NB4 (cell line): Measurements from ENCODE around the gene MICAL3.
A peak's percentile ranks its signal among the peaks of the same experiment; 100 is the strongest.

Experiments
- DNase-seq: peaks from one replicate; pipeline ENCODE4 v3.0.0; 2010; ENCODE audit warnings: low read depth
- H3K4me3 ChIP-seq: one replicate; pipeline ENCODE4 v1.5.1; 2011; ENCODE audit warnings: mild to moderate bottlenecking, low read depth, low read length, moderate library complexity
- MYC ChIP-seq: IDR thresholded peaks from 2 replicates; pipeline ENCODE4 v1.6.1; 2011; ENCODE audit warnings: low read depth, low read length
- POLR2A ChIP-seq: IDR thresholded peaks from 2 replicates; pipeline ENCODE4 v1.6.1; 2011; ENCODE audit warnings: mild to moderate bottlenecking; ENCODE audit not compliant: insufficient read length; ENCODE audit errors: extremely low read depth
- TF ChIP-seq, protein P1 (sequence below): IDR thresholded peaks from one replicate; pipeline ENCODE4 v1.5.1; 2012; ENCODE audit warnings: low read depth, low read length
- TF ChIP-seq, protein P2 (sequence below): IDR thresholded peaks from 2 replicates; pipeline ENCODE4 v1.6.1; 2011; ENCODE audit warnings: low read depth, low read length

Gene MICAL3

DNA sequence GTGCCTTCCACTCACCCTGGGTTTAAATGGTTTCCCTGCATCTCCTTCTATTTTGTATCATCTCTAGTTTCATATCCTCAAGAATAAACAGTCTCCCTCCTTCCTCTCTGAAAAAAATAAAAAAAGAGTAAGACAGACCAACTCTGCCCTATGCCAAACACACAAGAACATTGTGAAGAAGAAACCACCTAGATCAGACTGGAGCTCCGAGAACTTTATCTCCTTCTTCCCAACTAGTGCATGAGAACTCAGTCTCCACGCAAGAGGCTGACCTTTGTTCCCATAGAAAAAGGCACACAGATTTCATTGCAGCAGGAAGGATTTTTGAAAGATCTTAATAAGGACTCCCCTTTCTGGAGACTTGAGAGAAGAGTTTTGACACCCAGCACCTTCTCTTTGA lies 44.7 kb upstream of the MICAL3 start:
- no peak for DNase-seq
- TF ChIP-seq MYC (no peak), POLR2A (no peak)
- TF ChIP-seq, protein P1, sequence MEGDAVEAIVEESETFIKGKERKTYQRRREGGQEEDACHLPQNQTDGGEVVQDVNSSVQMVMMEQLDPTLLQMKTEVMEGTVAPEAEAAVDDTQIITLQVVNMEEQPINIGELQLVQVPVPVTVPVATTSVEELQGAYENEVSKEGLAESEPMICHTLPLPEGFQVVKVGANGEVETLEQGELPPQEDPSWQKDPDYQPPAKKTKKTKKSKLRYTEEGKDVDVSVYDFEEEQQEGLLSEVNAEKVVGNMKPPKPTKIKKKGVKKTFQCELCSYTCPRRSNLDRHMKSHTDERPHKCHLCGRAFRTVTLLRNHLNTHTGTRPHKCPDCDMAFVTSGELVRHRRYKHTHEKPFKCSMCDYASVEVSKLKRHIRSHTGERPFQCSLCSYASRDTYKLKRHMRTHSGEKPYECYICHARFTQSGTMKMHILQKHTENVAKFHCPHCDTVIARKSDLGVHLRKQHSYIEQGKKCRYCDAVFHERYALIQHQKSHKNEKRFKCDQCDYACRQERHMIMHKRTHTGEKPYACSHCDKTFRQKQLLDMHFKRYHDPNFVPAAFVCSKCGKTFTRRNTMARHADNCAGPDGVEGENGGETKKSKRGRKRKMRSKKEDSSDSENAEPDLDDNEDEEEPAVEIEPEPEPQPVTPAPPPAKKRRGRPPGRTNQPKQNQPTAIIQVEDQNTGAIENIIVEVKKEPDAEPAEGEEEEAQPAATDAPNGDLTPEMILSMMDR, result no peak
- TF ChIP-seq, protein P2, sequence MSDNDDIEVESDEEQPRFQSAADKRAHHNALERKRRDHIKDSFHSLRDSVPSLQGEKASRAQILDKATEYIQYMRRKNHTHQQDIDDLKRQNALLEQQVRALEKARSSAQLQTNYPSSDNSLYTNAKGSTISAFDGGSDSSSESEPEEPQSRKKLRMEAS, result no peak

DNA sequence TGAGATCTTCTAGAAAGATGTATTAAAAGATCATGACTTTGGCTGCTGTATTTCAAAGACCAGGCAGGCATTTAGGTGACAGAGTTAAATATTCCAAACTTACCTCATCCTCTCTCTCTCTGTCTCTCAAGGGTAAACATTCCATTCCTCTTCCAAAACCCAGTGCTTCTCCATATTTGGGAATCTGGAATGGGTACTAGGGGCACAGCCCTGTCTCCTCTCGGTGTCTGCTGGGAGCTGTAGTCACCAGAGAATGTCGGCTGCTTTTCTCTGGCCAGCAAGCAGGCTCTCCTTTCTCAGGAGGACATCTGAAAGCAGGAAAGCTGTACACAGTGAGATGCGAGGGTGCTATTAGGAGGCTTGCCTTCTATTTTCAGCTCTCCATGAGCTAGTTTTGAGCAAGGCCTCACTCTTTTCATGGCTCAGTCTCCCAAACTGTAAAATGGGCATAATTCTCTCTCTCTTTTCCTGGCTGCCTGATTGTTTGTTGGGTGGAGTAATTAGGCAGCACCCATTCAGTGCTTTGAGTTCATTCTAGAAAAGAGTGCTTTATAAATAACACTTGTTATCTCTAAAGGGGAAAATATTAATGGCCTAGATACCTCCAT lies 44.1 kb upstream of the MICAL3 start:
- TF ChIP-seq MYC (no peak), POLR2A (no peak)
- TF ChIP-seq, protein P1, result no peak
- TF ChIP-seq, protein P2, result no peak
- DNase-seq, result no peak
- H3K4me3 ChIP-seq, result no peak overlapping the region

More for the DNA sequence above, 44.7 kb upstream of the MICAL3 start:
- no peak overlapping the region for H3K4me3 ChIP-seq

DNA sequence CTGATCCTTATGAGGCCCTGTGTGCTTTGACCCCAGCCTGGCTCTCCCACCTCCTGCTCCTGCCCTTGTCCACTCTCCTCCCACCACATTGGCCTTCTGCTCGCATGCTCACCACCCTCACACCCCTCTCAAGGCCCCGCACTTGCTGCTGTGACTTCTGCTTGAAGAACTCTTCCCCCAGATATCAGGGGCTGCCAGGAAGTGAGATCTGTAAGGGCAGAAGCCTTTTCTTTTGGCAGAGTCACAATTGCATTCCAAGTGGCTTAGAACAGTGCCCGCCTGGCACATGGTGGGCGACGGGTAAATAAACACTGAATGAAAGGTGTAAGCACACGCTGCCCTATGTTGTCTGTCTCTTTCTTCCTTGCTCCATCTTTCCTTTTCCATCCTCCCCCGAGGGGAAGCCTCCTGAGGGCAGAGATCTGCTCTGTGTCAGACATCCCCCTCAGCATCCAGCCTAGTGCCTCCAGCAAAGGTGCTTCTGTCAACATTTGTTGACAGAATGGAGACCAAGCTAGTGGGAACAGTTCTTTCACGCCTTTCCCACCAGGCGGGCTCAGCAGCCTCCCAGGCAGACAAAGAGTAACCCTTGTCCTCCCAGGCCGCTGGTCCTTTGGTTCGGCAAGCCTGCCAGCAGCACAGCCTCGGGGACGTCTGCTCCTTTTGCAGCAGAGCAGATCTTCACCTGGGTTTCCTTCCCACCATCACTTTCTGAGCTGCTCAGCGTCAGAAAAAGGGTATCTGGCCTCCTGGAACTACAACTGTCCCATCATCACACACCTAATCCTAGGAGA lies 43.4 kb upstream of the MICAL3 start:
- no peak overlapping the region for H3K4me3 ChIP-seq
- DNase-seq, result no peak
- TF ChIP-seq, protein P1, result no peak
- TF ChIP-seq POLR2A, result no peak
- TF ChIP-seq, protein P2, result no peak
- no peak for TF ChIP-seq MYC

DNA sequence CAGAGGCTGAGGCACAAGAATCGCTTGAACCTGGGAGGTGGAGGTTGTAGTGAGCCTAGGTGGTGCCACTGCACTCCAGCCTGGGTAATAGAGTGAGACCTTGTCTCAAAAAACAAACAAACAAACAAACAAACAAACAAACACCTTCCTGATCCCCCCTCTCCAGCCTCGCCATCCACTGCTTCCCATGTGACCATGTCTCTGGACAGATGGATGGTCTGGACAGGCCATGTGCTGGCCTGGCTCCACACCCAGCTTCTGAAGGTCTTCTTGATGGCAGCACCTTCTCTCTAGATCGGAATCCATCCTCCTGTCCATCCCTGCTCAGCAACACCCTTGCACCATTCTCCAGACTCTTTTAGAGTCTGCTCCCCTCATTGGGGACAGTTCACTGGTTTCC lies 42.8 kb upstream of the MICAL3 start:
- TF ChIP-seq, protein P1, result no peak
- TF ChIP-seq, protein P2, result no peak
- no peak for TF ChIP-seq MYC
- TF ChIP-seq POLR2A, result no peak
- no peak overlapping the region for H3K4me3 ChIP-seq
- DNase-seq, result no peak

DNA sequence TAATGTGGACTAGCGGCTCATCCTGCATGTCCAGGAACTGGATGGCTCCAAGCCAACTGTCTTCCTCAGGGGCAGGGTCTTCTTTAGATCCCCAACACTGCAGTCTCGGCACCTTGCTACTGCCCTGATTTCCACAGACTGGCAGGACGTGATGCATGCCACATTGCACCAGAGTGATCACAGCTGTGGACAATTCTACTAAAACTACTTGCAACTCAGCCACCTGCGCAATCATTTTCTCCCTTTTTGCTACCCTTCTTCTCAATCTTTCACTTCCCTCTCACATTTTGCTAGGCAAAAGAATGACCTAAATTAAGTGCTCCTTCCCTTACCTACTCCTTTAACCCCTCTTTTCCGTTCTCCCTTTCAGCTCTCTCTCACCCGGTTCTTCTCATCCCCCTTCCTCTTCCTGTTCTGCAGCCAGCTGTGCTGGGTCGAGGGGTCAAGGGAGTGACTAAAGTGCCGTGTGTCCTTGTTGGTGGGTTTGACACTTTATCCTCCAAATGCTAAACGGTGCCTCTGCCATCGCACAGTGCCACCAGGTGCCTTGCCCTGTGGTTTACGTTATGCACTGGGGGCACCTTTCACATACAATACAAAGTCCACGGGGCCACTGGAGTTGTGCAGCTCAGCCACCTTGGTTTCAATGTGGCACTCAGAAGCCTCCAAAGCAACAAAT lies 42.0 kb upstream of the MICAL3 start:
- H3K4me3 ChIP-seq, result no peak overlapping the region
- TF ChIP-seq, protein P2, result no peak
- TF ChIP-seq POLR2A, result no peak
- TF ChIP-seq MYC, result no peak
- TF ChIP-seq, protein P1, result no peak
- peak; percentile 12 for DNase-seq
